Psoas muscle (tissue), 8 donors: ENCODE results near the gene RAB4A. TPM values are rescaled to one million over a fixed set of nuclear protein-coding genes. Genes with fewer than 3 reads are reported as not detected.

Experiments
- ATAC-seq, 4 donors: fragments of 200-7000 bp; cut with Tn5 transposase; one replicate each; pipeline ENCODE4 v1.9.1; 2020; ENCODE audit warnings: moderate library complexity in 3 of 4, mild to moderate bottlenecking in 2 of 4
- DNase-seq, 2 donors: peaks; one replicate each; pipeline ENCODE4 v3.0.0-alpha.2; 2020
- H3K27ac ChIP-seq: fragments of 200-600 bp; one replicate; pipeline ENCODE4 v1.8.0; 2022
- H3K27me3 ChIP-seq, 3 donors: fragments of 200-600 bp in 1 of 3; one replicate each; pipeline versions ENCODE4 v1.6.1 to v1.8.0; 2013 to 2022; ENCODE audit warnings: low read length in 2 of 3, mild to moderate bottlenecking in 2 of 3, moderate library complexity in 1 of 3; ENCODE audit not compliant: insufficient read depth in 3 of 3
- H3K36me3 ChIP-seq, 2 donors: fragments of 200-600 bp in 1 of 2; one replicate each; pipeline versions ENCODE4 v1.6.1 to v1.8.0; 2013 to 2022; ENCODE audit warnings: low read depth in 1 of 2, mild to moderate bottlenecking in 1 of 2, moderate library complexity in 1 of 2; ENCODE audit not compliant: insufficient read depth in 1 of 2
- H3K4me1 ChIP-seq: fragments of 200-600 bp; one replicate; pipeline ENCODE4 v1.8.0; 2022
- H3K4me3 ChIP-seq: fragments of 200-600 bp; one replicate; pipeline ENCODE4 v1.8.0; 2022; ENCODE audit warnings: mild to moderate bottlenecking
- H3K9me3 ChIP-seq: fragments of 200-600 bp; one replicate; pipeline ENCODE4 v1.8.0; 2022
- WGBS, 3 donors: extraction: QIAGEN DNeasy Blood & Tissue Kit; methylation state at CpG; one replicate each; pipeline versions ENCODE4 v1.1.6 to v1.1.7; 2013; 5-methylcytosine and 5-hydroxymethylcytosine counted together
- intact Hi-C, 2 donors: fragments of 100-400 bp; cut with DNase I; formaldehyde crosslinking; loops; one replicate each; pipeline versions ENCODE4 v1.11.0 to v1.14.2; 2022
- polyA plus RNA-seq, 3 donors: library from polyadenylated mRNA; stranded (reverse); fragments of 200-250 nt; gene quantifications; one replicate each; pipeline ENCODE4 v1.2.3, GENCODE V29; 2013
- total RNA-seq, 4 donors: library from RNA; stranded (reverse); fragmentation: NEBNext Ultra II Directional in 2 of 4; extraction: Animal tissue kit (Norgen Biotek cat#: 25700) in 2 of 4; gene quantifications; one replicate each; pipeline versions ENCODE4 v1.2.1 to v1.2.4, GENCODE V29; 2021 to 2023
- TF ChIP-seq, protein P1 (sequence below): fragments of 200-600 bp; IDR thresholded peaks from one replicate; pipeline ENCODE4 v1.8.0; 2022; ENCODE audit warnings: antibody characterized with exemption
- donor health status: healthy with polysubstance abuse.
- donor health status: DM: no; HTN: no; CAD: no; lungs with moderate emphysema.
- donor health status: Bipolar disorder and iron deficiency.
- donor health status: healthy.
- donor health status: DM: yes; HTN: yes; CAD: no.
- donor health status: DM: no; HTN: no; CAD: no.
- donor health status: DM: no; HTN: no; CAD: no.
- donor health status: DM: yes; HTN: yes; CAD: no.

RAB4A gene
- total and polyA plus RNA-seq, 7 donors: 25.2 to 67.4 (median 52.4) TPM

DNA sequence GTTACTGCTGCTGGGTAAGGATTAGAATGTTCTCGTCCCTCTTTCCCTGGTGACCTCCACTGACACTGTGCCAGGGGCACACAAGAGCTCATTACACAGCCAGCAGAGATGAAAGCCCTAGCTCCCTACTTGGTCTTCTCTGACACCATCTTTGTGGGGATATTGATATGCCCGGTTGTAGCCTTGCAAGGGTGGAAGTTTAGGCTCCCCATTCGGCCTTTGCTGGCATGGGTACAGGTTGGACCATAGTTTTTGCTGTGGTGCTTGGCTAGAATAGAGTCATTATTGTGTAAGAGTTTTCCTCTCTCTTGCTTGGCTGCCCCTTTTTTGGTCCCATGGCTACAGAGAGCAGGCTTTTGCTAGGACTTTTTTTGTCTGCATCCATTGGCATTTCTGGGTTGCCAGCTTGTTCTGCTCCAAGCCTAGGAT is 12.3 kb downstream of the RAB4A start:
- 42 to 60% (median 49%) methylated on average over 3 of the region's 3 CpGs for WGBS, 3 donors
- H3K27ac ChIP-seq: no peak overlapping the region
- ATAC-seq (peak in 3 of 4 donors; percentile 69 to 80 (median 76)), DNase-seq (peak in 1 of 2 donors; percentile 53)
- no peaks in the 10 kb centered on the region for H3K36me3 ChIP-seq
- no peak overlapping the region for H3K4me3 ChIP-seq
- peaks cover 23% of the 10 kb centered on the region for H3K4me1 ChIP-seq
- H3K27me3 ChIP-seq: no peaks in the 10 kb centered on the region
- TF ChIP-seq, protein P1, sequence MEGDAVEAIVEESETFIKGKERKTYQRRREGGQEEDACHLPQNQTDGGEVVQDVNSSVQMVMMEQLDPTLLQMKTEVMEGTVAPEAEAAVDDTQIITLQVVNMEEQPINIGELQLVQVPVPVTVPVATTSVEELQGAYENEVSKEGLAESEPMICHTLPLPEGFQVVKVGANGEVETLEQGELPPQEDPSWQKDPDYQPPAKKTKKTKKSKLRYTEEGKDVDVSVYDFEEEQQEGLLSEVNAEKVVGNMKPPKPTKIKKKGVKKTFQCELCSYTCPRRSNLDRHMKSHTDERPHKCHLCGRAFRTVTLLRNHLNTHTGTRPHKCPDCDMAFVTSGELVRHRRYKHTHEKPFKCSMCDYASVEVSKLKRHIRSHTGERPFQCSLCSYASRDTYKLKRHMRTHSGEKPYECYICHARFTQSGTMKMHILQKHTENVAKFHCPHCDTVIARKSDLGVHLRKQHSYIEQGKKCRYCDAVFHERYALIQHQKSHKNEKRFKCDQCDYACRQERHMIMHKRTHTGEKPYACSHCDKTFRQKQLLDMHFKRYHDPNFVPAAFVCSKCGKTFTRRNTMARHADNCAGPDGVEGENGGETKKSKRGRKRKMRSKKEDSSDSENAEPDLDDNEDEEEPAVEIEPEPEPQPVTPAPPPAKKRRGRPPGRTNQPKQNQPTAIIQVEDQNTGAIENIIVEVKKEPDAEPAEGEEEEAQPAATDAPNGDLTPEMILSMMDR: no peak
- H3K9me3 ChIP-seq: no peaks in the 10 kb centered on the region
- intact Hi-C loops: no loop called here

DNA sequence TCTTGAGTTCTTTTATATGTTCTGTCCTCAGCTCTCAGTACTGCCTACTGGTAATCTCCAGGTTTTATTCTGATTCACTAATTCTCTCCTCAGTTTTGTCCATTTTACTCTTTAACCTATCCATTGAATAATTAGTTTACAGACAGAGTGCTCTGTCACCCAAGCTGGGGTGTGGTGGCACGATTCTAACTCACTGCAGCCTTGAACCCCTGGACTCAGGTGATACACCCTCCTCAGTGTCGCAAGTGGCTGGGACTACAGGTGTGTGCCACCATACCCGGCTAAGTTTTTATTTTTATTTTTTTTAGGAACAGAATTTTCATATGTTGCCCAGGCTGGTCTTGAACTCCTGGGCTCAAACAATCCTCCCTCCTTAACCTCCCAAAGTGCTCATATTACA is 14.0 kb downstream of the RAB4A start:
- Histone ChIP-seq H3K36me3 (peaks cover 0 to 12% of the 10 kb centered on the region in 2 donors), H3K4me1 (peaks cover 19% of the 10 kb centered on the region), H3K27me3 (no peaks in the 10 kb centered on the region), H3K27ac (no peak overlapping the region), H3K4me3 (no peak overlapping the region), H3K9me3 (no peaks in the 10 kb centered on the region)
- intact Hi-C loops: loop anchor here in 1 of 2 donors (5.0 kb wide), 1 partner anchor 332 kb away; no protein-coding TSS in a partner anchor
- DNase-seq: no peak
- TF ChIP-seq, protein P1: no peak
- no peak for ATAC-seq
- 95 to 98% (median 96%) methylated on average over 3 of the region's 3 CpGs for WGBS, 3 donors

DNA sequence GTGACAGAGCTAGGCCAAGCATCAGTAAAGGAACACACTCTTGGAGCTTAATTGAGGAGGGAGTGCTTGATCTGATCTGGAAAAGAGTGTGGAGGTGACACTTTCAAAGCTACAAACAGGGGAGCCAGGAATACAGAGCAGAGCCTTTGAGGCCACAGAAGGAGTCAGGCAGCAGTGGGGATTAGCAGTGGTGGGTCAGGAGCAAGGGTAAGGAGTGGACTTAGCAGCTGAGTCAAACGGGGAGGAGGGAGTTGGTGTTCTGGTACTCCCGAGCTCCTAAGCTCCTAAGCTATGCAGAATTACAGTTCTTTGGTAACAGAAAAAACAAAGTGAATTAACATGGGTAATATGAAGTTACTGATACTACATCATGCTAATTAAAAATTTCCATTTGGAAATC is 14.5 kb downstream of the RAB4A start:
- no peak overlapping the region for H3K27ac ChIP-seq
- intact Hi-C loops: loop anchor here in 1 of 2 donors (5.0 kb wide), 1 partner anchor 332 kb away; no protein-coding TSS in a partner anchor

DNA sequence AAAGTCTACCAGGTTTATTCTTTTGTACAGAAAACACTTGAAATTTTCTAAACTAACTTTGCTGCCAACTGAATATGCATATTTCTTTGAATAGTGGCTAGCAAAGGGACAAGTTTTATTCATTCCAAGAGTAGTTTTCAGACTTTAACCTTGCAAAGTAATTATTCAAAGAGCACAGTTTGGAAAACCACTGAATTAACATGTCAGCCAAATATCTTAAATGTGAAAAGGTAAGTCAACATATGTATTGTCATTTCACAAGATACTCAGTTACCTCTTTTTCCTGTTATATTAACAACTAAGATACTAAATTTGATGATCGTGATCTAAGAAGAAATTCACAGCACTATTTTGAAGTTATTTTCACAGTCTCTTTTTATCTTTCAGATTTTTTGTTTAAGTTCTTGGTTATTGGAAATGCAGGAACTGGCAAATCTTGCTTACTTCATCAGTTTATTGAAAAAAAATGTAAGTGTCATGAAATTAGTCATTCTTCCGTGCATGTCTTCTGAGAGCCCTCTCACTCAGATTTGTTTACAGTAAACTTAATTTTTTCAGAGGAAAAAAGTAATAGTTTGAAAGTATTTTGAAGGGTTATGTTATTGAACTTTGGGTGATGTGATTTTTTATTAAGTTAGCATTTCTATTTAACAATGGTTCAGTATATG is 15.3 kb downstream of the RAB4A start:
- Histone ChIP-seq H3K4me3 (no peak overlapping the region), H3K27me3 (no peaks in the 10 kb centered on the region), H3K27ac (no peak overlapping the region), H3K36me3 (peaks cover 2 to 12% of the 10 kb centered on the region in 2 donors), H3K9me3 (no peaks in the 10 kb centered on the region), H3K4me1 (peaks cover 12% of the 10 kb centered on the region)
- intact Hi-C loops: loop anchor here in 1 of 2 donors (5.0 kb wide), 1 partner anchor 331 kb away; no protein-coding TSS in a partner anchor
- WGBS, 3 donors: 78 to 94% (median 82%) methylated on average over 2 of the region's 2 CpGs
- TF ChIP-seq, protein P1: no peak
- no peak for DNase-seq
- ATAC-seq: no peak

More for the DNA sequence above, 14.5 kb downstream of the RAB4A start:
- Histone ChIP-seq H3K4me3 (no peak overlapping the region), H3K36me3 (peaks cover 0 to 12% of the 10 kb centered on the region in 2 donors), H3K27me3 (no peaks in the 10 kb centered on the region), H3K9me3 (no peaks in the 10 kb centered on the region), H3K4me1 (peaks cover 14% of the 10 kb centered on the region)
- no peak for DNase-seq
- WGBS, 3 donors: 42 to 66% (median 46%) methylated on average over 2 of the region's 2 CpGs
- peak in 1 of 4 donors; percentile 53 for ATAC-seq
- TF ChIP-seq, protein P1: no peak
